ENCODE results near the gene GTF2H4. TPM values are rescaled to one million over a fixed set of nuclear protein-coding genes. Genes with fewer than 3 reads are reported as not detected.

Gene GTF2H4
- total RNA-seq, 1 donor from 2014 or later: 37.1 TPM

DNA sequence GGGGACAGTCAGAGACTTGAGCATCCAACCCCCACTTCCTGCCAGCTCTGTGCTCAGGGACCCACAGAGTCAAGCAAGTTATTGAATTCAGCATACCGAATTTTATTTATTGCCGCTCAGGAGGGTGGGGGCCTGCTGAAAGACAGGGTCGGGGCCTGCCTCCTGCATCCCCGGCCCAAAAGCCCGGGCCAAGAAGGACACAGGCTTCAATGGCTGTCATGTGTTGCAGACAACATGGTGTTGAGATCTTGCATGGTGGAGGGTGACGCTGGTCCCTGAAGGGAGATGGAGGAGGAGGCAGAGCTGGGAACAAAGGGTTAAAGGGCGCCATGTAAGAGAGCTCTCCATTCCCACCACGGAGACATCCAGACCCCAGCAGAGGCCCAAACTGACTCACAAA, 23.3 kb downstream of the GTF2H4 start:
- intact Hi-C loops (cut with DNase I): no loop called here
- H3K27ac ChIP-seq: peak overlapping the region; percentile 84

DNA sequence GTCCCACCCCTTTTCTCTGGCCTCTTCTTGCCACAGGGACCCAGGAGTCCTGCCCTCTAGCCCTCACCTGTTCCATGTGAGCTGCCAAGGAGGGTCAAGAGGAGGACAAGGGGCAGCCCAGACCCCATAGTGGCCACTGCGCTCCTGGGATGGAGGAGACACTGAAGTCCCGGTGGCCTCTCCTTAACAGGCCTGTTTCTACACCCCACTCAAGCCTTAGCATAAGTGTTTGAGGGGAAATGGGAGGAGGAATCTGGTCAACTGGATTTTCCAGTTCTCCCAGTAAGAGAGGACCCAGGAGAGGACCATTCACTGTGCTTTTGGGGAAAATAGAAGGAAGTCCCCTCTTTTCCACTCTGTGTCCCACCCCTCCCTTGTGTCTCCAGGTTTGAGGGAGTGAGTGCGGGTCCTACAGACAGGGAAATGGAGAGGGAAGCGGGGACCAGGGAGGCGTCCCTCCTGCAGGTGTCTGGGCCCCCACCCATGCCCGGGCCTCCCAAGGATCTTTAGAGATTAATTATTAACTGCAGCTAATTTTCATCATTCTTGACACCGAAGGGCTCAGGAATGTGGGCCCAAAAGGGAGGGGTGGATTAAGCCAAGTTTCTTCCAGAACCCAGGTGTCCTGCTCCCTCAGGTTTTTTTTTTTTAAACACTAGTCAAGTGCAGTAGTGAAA, 24.1 kb downstream of the GTF2H4 start, which contains the start of gene SFTA2:
TSS of gene SFTA2 (minus strand) at position 202 of the 677 bp plus-strand sequence. CDS start at position 128, 74 bp downstream.
- H3K36me3 ChIP-seq: no peaks in the 10 kb centered on the region
- H3K4me1 ChIP-seq: peaks cover 16% of the 10 kb centered on the region
- H3K27ac ChIP-seq: peak within 1 kb of the TSS; percentile 84
- peak within 1 kb of the TSS; percentile 55 for H3K4me3 ChIP-seq
- H3K9me3 ChIP-seq: peaks cover 6% of the 10 kb centered on the region
- intact Hi-C loops (cut with DNase I): no loop called here
- H3K27me3 ChIP-seq (ENCODE audit: low read depth): no peaks in the 10 kb centered on the region
- peak; percentile 83 to 85 for ATAC-seq
- peak; percentile 71 for DNase-seq
- TF ChIP-seq, protein P1, sequence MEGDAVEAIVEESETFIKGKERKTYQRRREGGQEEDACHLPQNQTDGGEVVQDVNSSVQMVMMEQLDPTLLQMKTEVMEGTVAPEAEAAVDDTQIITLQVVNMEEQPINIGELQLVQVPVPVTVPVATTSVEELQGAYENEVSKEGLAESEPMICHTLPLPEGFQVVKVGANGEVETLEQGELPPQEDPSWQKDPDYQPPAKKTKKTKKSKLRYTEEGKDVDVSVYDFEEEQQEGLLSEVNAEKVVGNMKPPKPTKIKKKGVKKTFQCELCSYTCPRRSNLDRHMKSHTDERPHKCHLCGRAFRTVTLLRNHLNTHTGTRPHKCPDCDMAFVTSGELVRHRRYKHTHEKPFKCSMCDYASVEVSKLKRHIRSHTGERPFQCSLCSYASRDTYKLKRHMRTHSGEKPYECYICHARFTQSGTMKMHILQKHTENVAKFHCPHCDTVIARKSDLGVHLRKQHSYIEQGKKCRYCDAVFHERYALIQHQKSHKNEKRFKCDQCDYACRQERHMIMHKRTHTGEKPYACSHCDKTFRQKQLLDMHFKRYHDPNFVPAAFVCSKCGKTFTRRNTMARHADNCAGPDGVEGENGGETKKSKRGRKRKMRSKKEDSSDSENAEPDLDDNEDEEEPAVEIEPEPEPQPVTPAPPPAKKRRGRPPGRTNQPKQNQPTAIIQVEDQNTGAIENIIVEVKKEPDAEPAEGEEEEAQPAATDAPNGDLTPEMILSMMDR (IDR thresholded peaks at IDR 0.05): no peak

More for the DNA sequence above, 23.3 kb downstream of the GTF2H4 start:
- no peaks in the 10 kb centered on the region for H3K27me3 ChIP-seq (ENCODE audit: low read depth)
- DNase-seq (no peak), ATAC-seq (peak in 1 of 2 donors; percentile 1)
- H3K4me1 ChIP-seq: peaks cover 19% of the 10 kb centered on the region
- TF ChIP-seq, protein P1 (IDR thresholded peaks at IDR 0.05): no peak
- H3K36me3 ChIP-seq: peaks cover 5% of the 10 kb centered on the region
- peak overlapping the region; percentile 55 for H3K4me3 ChIP-seq
- H3K9me3 ChIP-seq: peaks cover 6% of the 10 kb centered on the region

DNA sequence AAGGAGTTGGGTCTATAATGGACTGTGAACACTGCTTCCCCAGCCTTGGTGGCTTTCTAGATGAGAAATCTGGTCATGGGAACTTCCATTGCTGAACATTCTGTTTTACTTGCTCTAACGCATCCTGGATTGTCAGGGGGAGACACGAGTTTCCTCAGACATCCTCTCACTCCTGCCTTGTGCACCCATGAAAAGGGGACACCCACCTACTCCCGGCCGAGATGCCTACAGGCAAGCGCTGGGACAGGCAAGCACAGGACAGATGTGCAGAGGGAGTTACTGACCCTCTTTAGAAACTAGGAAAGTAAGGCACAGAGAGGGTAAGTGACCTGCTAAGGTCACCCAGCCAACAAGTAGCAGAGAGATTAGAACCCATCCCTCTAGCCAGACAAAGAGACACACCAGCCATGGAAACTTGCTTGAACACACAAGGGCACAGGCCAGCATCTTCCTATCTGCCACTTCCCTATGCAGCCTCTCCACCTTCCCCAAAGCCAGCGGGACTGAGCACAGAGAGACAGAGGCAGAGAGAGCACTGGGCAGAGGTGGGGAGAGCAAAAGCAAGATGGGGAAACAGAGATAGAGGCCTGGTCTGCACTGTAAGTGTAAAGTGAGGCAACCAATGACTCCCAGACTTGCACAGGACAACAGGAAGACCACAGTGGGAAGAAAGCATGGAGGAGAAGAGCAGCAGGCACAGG, 24.8 kb downstream of the GTF2H4 start:
- Histone ChIP-seq H3K4me3 (peak overlapping the region; percentile 14), H3K4me1 (peaks cover 17% of the 10 kb centered on the region), H3K27ac (peak overlapping the region; percentile 84), H3K9me3 (peaks cover 6% of the 10 kb centered on the region), H3K27me3 (ENCODE audit: low read depth) (no peaks in the 10 kb centered on the region), H3K36me3 (no peaks in the 10 kb centered on the region)
- TF ChIP-seq, protein P1 (IDR thresholded peaks at IDR 0.05): no peak
- intact Hi-C loops (cut with DNase I): no loop called here
- ATAC-seq (no peak), DNase-seq (no peak)

DNA sequence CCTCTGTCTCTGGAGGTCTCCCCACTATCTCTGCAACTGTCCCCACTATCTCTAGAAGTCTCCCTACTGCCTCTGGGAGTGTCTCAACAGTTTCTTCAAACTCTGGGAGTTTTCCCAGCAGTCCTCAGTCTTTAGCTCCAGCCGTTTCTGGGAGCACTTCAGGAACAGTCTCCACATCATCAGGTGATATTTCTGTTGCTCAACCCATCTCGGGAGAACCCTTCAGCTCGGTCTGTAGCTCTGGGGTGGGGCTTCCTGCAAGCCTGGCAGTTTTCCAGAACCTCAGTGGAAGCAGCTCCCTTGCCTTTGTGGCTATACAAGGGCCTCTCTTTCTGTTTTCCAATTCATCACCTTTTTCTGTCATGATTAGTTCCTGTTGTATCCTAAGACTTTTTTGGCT, 27.0 kb downstream of the GTF2H4 start:
- Histone ChIP-seq H3K9me3 (no peaks in the 10 kb centered on the region), H3K27me3 (ENCODE audit: low read depth) (no peaks in the 10 kb centered on the region), H3K36me3 (no peaks in the 10 kb centered on the region), H3K4me3 (peak overlapping the region; percentile 39), H3K4me1 (peaks cover 27% of the 10 kb centered on the region), H3K27ac (peak overlapping the region; percentile 70)
- DNase-seq (peak; percentile 72), ATAC-seq (peak; percentile 49 to 55)
- TF ChIP-seq, protein P1 (IDR thresholded peaks at IDR 0.05): no peak
- intact Hi-C loops (cut with DNase I): no loop called here

DNA sequence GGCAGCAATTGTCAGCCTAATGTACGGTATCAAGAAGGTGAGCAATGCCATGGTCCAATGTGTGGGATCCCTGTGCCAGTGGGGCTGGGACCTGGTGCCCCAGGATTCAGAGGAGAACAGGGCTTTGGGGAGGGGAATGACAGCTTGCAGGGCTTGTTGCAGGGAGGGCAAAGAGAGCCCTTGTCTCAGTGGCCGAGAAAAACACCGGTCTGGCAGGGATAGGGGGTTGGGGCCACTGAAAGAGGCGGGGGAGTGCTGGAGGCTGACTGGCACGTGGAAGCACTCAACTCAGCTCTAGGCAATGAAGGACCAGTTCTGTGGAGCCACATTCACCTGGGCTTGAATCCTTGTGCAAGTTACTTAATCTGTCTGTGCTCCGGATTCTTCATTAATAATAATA, 29.3 kb downstream of the GTF2H4 start:
- Histone ChIP-seq H3K27me3 (ENCODE audit: low read depth) (no peaks in the 10 kb centered on the region), H3K27ac (peak overlapping the region; percentile 31), H3K36me3 (no peaks in the 10 kb centered on the region), H3K4me1 (peaks cover 29% of the 10 kb centered on the region), H3K9me3 (no peaks in the 10 kb centered on the region), H3K4me3 (peak overlapping the region; percentile 39)
- ATAC-seq: peak; percentile 64
- intact Hi-C loops (cut with DNase I): no loop called here
- peak; percentile 71 for DNase-seq
- TF ChIP-seq, protein P1 (IDR thresholded peaks at IDR 0.05): no peak

All from lower lobe of right lung (tissue), 2 donors.